SU-DHL-6 (cell line): ENCODE results near the gene PDE4C.

Experiments
- H2AFZ ChIP-seq: fragments of 200-600 bp; sonication (generic); 2 replicates; pipeline ENCODE4 v1.6.1; 2014; ENCODE audit warnings: low read depth, mild to moderate bottlenecking, moderate library complexity, mixed read lengths, antibody characterized with exemption, low read length; ENCODE audit not compliant: severe bottlenecking
- H3F3A ChIP-seq: fragments of 200-600 bp; shearing (Covaris generic); 2 replicates; pipeline ENCODE4 v1.6.0; 2016; ENCODE audit warnings: antibody characterized with exemption, mild to moderate bottlenecking; ENCODE audit not compliant: insufficient read depth
- H3K27ac ChIP-seq: fragments of 200-600 bp; sonication (generic); 2 replicates; pipeline ENCODE4 v1.5.1; 2016; ENCODE audit warnings: low read depth, mild to moderate bottlenecking, low read length, moderate library complexity, mixed read lengths
- H3K27me3 ChIP-seq: fragments of 200-600 bp; sonication (generic), shearing (Covaris generic); 2 replicates; pipeline ENCODE4 v1.6.0; 2014; ENCODE audit warnings: mild to moderate bottlenecking, low read length
- H3K36me3 ChIP-seq: fragments of 200-600 bp; sonication (generic); 2 replicates; pipeline ENCODE4 v1.6.1; 2014; ENCODE audit warnings: mild to moderate bottlenecking, low read length, mixed read lengths
- H3K4me2 ChIP-seq: fragments of 300-600, 200-600 bp; shearing (Covaris generic), sonication (generic); 2 replicates; pipeline ENCODE4 v1.6.0; 2014; ENCODE audit warnings: low read length, low read depth, mild to moderate bottlenecking; ENCODE audit not compliant: poor library complexity, severe bottlenecking
- H3K4me3 ChIP-seq: fragments of 200-600 bp; sonication (generic); 2 replicates; pipeline ENCODE4 v1.5.1; 2014; ENCODE audit warnings: antibody characterized with exemption, low read length, mild to moderate bottlenecking, mixed read lengths; ENCODE audit not compliant: insufficient read depth, poor library complexity, severe bottlenecking
- H3K79me2 ChIP-seq: fragments of 200-600 bp; sonication (generic); 2 replicates; pipeline ENCODE4 v1.6.1; 2014; ENCODE audit warnings: mild to moderate bottlenecking, low read length, moderate library complexity; ENCODE audit not compliant: insufficient read depth
- H3K9ac ChIP-seq: fragments of 200-600 bp; sonication (generic); 2 replicates; pipeline ENCODE4 v1.7.0; 2014; ENCODE audit warnings: mild to moderate bottlenecking, low read length
- H3K9me2 ChIP-seq: fragments of 200-600 bp; sonication (generic); replicated peaks from 2 replicates; pipeline ENCODE4 v1.6.1; 2014; ENCODE audit warnings: low read length; ENCODE audit not compliant: insufficient read depth
- H3K9me3 ChIP-seq: fragments of 200-600 bp; sonication (generic); 2 replicates; pipeline ENCODE4 v1.6.1; 2014; ENCODE audit warnings: low read length, mixed read lengths; ENCODE audit not compliant: insufficient read depth
- H4K20me1 ChIP-seq: fragments of 200-600 bp; sonication (generic); 2 replicates; pipeline ENCODE4 v1.6.1; 2014; ENCODE audit warnings: low read depth, mild to moderate bottlenecking, antibody characterized with exemption, low read length, moderate library complexity, mixed read lengths
- CTCF ChIP-seq: fragments of 200-600 bp; sonication (generic); IDR thresholded peaks from one replicate; pipeline ENCODE4 v1.5.1; 2017; ENCODE audit warnings: antibody characterized with exemption, mild to moderate bottlenecking, low read length, moderate library complexity; ENCODE audit not compliant: insufficient read depth, poor library complexity, severe bottlenecking
- EZH2phosphoT487 ChIP-seq: fragments of 200-600 bp; sonication (generic), shearing (Covaris generic); conservative IDR thresholded peaks from 2 replicates; pipeline ENCODE4 v1.6.1; 2018; ENCODE audit warnings: mild to moderate bottlenecking, antibody characterized with exemption, low read length, moderate library complexity, mixed read lengths

Gene PDE4C

GRCh38 chr19:18179957-18180356, 46.3 kb downstream of the PDE4C start:
- H2AFZ ChIP-seq: no peak overlapping the region
- no peak for TF ChIP-seq EZH2phosphoT487
- TF ChIP-seq CTCF: no peak
- peak overlapping the region; percentile 79 for H3K27ac ChIP-seq
- H4K20me1 ChIP-seq: peaks cover 2% of the 10 kb centered on the region; the same call in 1 of the 2 replicates
- peak overlapping the region; percentile 29 for H3K4me3 ChIP-seq
- no peak overlapping the region for H3K9ac ChIP-seq
- H3K36me3 ChIP-seq: peaks cover 18% of the 10 kb centered on the region
- H3F3A ChIP-seq: peaks cover 59% of the 10 kb centered on the region
- H3K27me3 ChIP-seq: no peaks in the 10 kb centered on the region
- H3K9me3 ChIP-seq: no peaks in the 10 kb centered on the region
- peaks cover 13% of the 10 kb centered on the region for H3K79me2 ChIP-seq
- no peaks in the 10 kb centered on the region for H3K9me2 ChIP-seq
- H3K4me2 ChIP-seq: peak overlapping the region; percentile 37

- Histone ChIP-seq H3K4me2 (peak overlapping the region; percentile 21), H3K27me3 (no peaks in the 10 kb centered on the region), H3K9me3 (no peaks in the 10 kb centered on the region), H3F3A (peaks cover 52% of the 10 kb centered on the region), H3K9ac (peak overlapping the region; percentile 7; the same call in 1 of the 2 replicates), H3K79me2 (peaks cover 26% of the 10 kb centered on the region), H4K20me1 (peaks cover 4% of the 10 kb centered on the region; the same call in 1 of the 2 replicates), H2AFZ (no peak overlapping the region), H3K9me2 (no peaks in the 10 kb centered on the region), H3K27ac (peak overlapping the region; percentile 22), H3K4me3 (no peak overlapping the region), H3K36me3 (peaks cover 22% of the 10 kb centered on the region)
- TF ChIP-seq EZH2phosphoT487 (no peak), CTCF (no peak)
These were observed 49.6 kb downstream of the PDE4C start for GRCh38 chr19:18176367-18177310.

- no peak overlapping the region for H2AFZ ChIP-seq
- peak overlapping the region; percentile 98 for H3K4me2 ChIP-seq
These were observed 51.3 kb downstream of the PDE4C start for GRCh38 chr19:18174983-18175382.

More at GRCh38 chr19:18174983-18175382, 51.3 kb downstream of the PDE4C start:
- peak overlapping the region; percentile 84 for H3K9ac ChIP-seq
- no peak for TF ChIP-seq EZH2phosphoT487
- no peak for TF ChIP-seq CTCF
- peaks cover 4% of the 10 kb centered on the region; the same call in 1 of the 2 replicates for H4K20me1 ChIP-seq
- peak overlapping the region; percentile 66 for H3K4me3 ChIP-seq
- H3K36me3 ChIP-seq: peaks cover 22% of the 10 kb centered on the region
- peaks cover 26% of the 10 kb centered on the region for H3K79me2 ChIP-seq
- H3K9me3 ChIP-seq: no peaks in the 10 kb centered on the region
- H3K27me3 ChIP-seq: no peaks in the 10 kb centered on the region
- peak overlapping the region; percentile 93 for H3K27ac ChIP-seq
- peaks cover 53% of the 10 kb centered on the region for H3F3A ChIP-seq
- no peaks in the 10 kb centered on the region for H3K9me2 ChIP-seq
